ENCODE measurements around the gene UTS2. TPM values are rescaled to one million over a fixed set of nuclear protein-coding genes. Genes with fewer than 3 reads are reported as not detected.

The UTS2 gene, protein sequence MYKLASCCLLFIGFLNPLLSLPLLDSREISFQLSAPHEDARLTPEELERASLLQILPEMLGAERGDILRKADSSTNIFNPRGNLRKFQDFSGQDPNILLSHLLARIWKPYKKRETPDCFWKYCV
- total RNA-seq: not detected in 2 replicates

DNA sequence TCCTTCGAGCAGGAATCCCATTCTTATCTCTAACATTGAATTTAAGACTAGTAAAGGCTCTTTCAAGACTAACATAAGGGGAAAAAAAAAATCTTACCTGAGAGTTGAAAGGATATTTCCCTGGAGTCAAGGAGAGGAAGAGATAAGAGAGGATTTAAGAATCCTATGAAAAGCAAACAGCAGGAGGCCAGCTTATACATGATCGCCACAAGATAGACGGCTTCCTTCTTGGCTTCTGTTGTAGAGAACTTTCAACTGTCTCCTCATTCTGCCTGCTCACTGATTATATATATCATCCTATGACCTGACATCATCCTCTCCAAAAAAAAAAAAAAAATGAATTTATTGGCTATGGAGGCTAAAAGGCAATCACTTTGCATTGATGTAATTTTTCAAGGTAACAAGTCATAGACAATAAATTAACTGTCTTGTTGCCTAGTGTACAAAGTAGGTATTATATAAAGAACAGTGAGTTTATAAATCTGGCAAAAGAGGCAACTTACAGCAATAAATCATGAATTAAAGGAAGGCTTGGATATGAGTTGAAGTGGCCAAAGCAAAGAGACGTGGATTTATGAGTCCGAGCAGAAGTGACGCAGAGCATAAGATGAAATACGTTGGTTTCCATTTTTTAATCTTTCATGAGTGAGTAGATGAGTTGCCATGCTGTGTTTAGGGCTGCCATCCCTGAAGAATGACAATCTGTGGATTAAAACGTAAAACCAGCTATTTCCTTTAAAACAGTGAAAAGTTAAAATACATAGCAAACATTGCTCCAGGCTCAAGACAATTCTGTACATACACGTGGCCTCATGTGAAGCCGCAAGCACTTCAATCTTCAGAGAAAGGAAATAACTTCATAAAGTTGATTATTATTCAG lies at the start of gene UTS2:
Gene UTS2, minus strand, starts transcription at position 262 of the 880 bp plus-strand sequence. Its CDS starts 62 bp downstream, at position 200.

Other genes starting within 250 kb of the UTS2 start
- 165 and 174 TPM in 2 replicates for gene VAMP3, start 81.8 kb downstream of the UTS2 start, total RNA-seq
- gene PER3, start 68.8 kb downstream of the UTS2 start, total RNA-seq: 2.2 and 3.5 TPM in 2 replicates
- 0.13 and 0.72 TPM in 2 replicates for gene TNFRSF9, start 87.8 kb upstream of the UTS2 start, total RNA-seq
- gene PARK7, start 108.6 kb upstream of the UTS2 start, total RNA-seq: 181 and 192 TPM in 2 replicates
- gene ERRFI1, start 173.2 kb upstream of the UTS2 start, total RNA-seq: 29.2 and 43.9 TPM in 2 replicates

Measured in thoracic aorta endothelial cell (primary cell).